ENCODE results near the gene CLEC3A. TPM values are rescaled to one million over a fixed set of nuclear protein-coding genes. Genes with fewer than 3 reads are reported as not detected.
A peak's percentile ranks its signal among the peaks of the same experiment; 100 is the strongest.
"Not testable (repeated sequence)": the region's sequence is repeated elsewhere in the genome, so short reads cannot be mapped to it uniquely, and the experiment has no call there.

Gene CLEC3A
- total RNA-seq, 2 donors from 2014 or later, result not detected

- intact Hi-C loops (cut with DNase I), result loop anchor here in 1 of 2 donors (10.0 kb wide), 1 partner anchor 332 kb away; no protein-coding TSS in a partner anchor
- DNase-seq (no peak), ATAC-seq (no peak)
Measured at GRCh38 chr16:78007121-78007520, 15.2 kb upstream of the CLEC3A start.

- intact Hi-C loops (cut with DNase I), result no loop called here
- no peak for ATAC-seq
- DNase-seq, result no peak
Measured at GRCh38 chr16:78024159-78024558, 1.8 kb downstream of the CLEC3A start.

- intact Hi-C loops (cut with DNase I), result no loop called here
- ATAC-seq (no peak), DNase-seq (no peak)
Measured at GRCh38 chr16:78025631-78026030, 3.3 kb downstream of the CLEC3A start.

GRCh38 chr16:78028018-78028417 lies 5.7 kb downstream of the CLEC3A start:
- no peak for ATAC-seq
- no peak for DNase-seq
- intact Hi-C loops (cut with DNase I), result no loop called here

- intact Hi-C loops (cut with DNase I), result no loop called here
- ATAC-seq, result no peak
- DNase-seq, result no peak
Measured at GRCh38 chr16:78034530-78034929, 12.2 kb downstream of the CLEC3A start.

GRCh38 chr16:78035012-78035411 lies 12.7 kb downstream of the CLEC3A start:
- DNase-seq (no peak), ATAC-seq (no peak)
- intact Hi-C loops (cut with DNase I), result no loop called here

GRCh38 chr16:78040396-78040795 lies 18.0 kb downstream of the CLEC3A start:
- ATAC-seq (no peak), DNase-seq (no peak)
- intact Hi-C loops (cut with DNase I), result no loop called here

GRCh38 chr16:78045865-78046581 lies 23.7 kb downstream of the CLEC3A start:
- DNase-seq, result peak; percentile 59
- intact Hi-C loops (cut with DNase I), result no loop called here
- peak; percentile 88 to 96 for ATAC-seq

- DNase-seq (no peak), ATAC-seq (no peak)
- intact Hi-C loops (cut with DNase I), result no loop called here
Measured at GRCh38 chr16:78048319-78048718, 26.0 kb downstream of the CLEC3A start.

- intact Hi-C loops (cut with DNase I), result no loop called here
- ATAC-seq, result no peak
- DNase-seq, result no peak
Measured at GRCh38 chr16:78050734-78051400, 28.5 kb downstream of the CLEC3A start.

- no peak for DNase-seq
- ATAC-seq, result no peak
- intact Hi-C loops (cut with DNase I), result no loop called here
Measured at GRCh38 chr16:78057803-78058564, 35.6 kb downstream of the CLEC3A start.

- intact Hi-C loops (cut with DNase I); ATAC-seq; DNase-seq: not testable (repeated sequence)
Measured at GRCh38 chr16:78059806-78060205, 37.5 kb downstream of the CLEC3A start.

GRCh38 chr16:78060295-78060694 lies 37.9 kb downstream of the CLEC3A start:
- intact Hi-C loops (cut with DNase I), result no loop called here

GRCh38 chr16:78060809-78061208 lies 38.5 kb downstream of the CLEC3A start:
- ATAC-seq (no peak), DNase-seq (no peak)
- intact Hi-C loops (cut with DNase I), result no loop called here

More at GRCh38 chr16:78060295-78060694, 37.9 kb downstream of the CLEC3A start:
- DNase-seq, result no peak
- no peak for ATAC-seq

- intact Hi-C loops (cut with DNase I), result no loop called here
- ATAC-seq, result peak in 1 of 2 donors; percentile 55
- no peak for DNase-seq
Measured at GRCh38 chr16:78065319-78065718, 43.0 kb downstream of the CLEC3A start.

GRCh38 chr16:78069913-78070312 lies 47.6 kb downstream of the CLEC3A start:
- DNase-seq (no peak), ATAC-seq (no peak)
- intact Hi-C loops (cut with DNase I), result no loop called here

- intact Hi-C loops (cut with DNase I), result no loop called here
- no peak for ATAC-seq
- no peak for DNase-seq
Measured at GRCh38 chr16:78072275-78072674, 49.9 kb downstream of the CLEC3A start.

- no peak for ATAC-seq
- intact Hi-C loops (cut with DNase I), result no loop called here
- no peak for DNase-seq
Measured at GRCh38 chr16:78075800-78076199, 53.5 kb downstream of the CLEC3A start.

GRCh38 chr16:78081341-78081740 lies 59.0 kb downstream of the CLEC3A start:
- intact Hi-C loops (cut with DNase I), result no loop called here
- no peak for ATAC-seq
- DNase-seq, result no peak
